ENCODE measurements around the gene CHD3.

- TF ChIP-seq CTCF (IDR thresholded peaks at IDR 0.05) (no peak), EZH2 (IDR thresholded peaks at IDR 0.05; ENCODE audit: borderline replicate concordance, insufficient read depth, low read depth, low read length, poor library complexity, severe bottlenecking) (no peak)
Observed at GRCh38 chr17:7853691-7854038, 34.9 kb upstream of the CHD3 start.

All from B cell (primary cell).